HG03060 (cell line): ENCODE data around the gene RALB.
"Not testable (repeated sequence)": the region's sequence is repeated elsewhere in the genome, so short reads cannot be mapped to it uniquely, and the experiment has no call there.

Experiments
- ATAC-seq: cut with Tn5 transposase; IDR thresholded peaks from one replicate; pipeline ENCODE4 v1.9.1; 2021; ENCODE audit warnings: low read depth, moderate number of reproducible peaks; ENCODE audit not compliant: unreplicated experiment

The RALB gene

DNA sequence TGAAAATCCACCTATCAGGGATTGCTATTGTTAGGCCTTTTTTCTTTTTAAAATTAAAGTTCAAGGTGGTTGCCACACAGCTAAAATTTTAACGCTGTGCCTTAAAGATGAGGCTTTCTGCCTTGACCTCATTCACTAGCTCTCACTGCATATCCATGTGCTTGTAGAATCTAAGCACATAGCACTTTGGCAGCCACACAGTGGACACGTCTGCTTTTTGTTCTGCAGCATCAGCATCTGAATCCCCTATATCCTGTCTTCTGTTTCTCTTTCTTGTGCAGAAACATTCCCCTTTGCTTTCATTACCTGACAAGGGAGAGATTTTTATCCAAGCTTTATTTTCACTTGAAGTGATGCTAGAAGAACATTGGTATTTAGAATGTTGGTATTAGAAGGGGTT is 38.1 kb downstream of the RALB start:
- no peak for ATAC-seq

DNA sequence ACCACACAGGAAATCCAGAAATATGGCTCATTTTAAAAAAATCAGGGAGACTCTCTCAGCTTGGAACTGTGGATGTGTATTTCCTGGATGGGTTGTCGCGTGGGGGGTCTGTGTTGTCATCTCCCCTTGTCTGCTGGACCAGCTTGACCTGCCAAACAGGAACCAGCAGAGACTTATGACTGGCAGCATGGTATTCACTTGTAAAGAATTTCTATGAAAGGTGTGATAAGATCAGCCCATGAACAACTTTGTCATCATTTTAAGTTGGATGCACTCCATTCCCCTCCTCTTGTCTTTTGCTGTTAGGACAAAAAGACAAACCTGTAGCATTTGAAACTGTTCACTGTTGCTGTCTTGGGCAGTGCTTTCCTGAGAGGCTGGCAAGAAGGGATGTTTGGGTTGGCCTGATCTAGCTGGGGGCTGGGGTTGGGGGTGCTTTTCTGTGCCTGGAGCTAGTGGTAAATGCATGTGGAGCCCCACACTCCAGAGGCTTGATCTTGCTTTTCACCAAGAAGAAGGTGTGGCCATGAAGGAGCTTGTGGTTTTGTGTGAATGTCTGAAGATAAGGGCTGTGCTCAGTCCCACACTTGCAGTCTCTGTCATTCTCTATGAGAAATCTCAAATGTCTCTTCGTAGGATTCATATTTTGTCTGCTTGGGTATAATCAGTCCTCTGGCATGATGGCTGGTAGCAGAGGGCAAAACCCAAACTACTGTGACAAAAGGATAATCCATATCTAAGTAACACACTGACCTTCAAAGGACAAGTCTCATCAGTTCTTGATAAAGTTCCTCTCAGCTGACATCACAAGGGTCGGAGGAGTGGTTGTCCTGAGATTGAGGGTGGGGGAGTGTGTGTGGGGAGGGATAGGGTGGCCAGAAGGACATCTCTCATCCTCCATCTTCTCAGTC is 39.0 kb downstream of the RALB start:
- ATAC-seq = no peak

DNA sequence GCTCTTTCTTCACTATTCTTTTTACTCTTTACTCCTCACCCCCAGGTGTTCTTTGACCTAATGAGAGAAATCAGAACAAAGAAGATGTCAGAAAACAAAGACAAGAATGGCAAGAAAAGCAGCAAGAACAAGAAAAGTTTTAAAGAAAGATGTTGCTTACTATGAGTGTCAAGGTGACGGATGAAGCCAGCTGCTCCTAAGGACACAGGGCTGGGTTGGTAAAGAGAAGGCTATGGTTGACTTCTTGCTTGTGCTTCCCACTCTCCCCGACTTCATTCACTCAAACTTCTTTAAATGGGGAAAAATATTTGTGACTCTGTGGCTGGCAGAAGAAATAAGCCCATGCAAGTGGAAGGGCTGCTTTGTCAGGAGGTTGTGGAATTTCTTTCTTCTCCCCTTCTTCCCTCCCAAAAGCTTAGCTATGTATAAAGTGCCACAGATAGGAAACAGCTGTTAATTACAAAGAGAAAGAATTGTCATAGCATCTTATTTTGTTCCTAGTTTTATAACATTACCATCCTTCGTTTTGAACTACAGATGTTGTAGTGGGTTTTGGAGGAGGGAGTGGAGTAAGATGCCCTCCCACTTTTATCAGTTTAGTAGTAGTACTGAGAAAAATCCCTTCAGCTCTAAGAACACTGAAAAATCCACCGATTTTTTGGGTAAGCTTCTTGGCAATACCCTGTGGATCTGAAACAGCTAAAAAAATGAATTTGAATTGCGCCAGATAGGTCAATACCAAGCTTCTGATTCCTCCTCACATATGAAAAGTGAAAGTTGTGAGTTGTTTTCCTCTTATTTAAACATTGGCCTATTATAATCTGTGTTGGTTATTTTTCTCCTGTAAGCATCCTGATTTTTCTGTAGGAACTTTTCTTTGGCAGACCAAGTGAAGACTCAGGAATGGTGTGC is 40.7 kb downstream of the RALB start:
- ATAC-seq = no peak

DNA sequence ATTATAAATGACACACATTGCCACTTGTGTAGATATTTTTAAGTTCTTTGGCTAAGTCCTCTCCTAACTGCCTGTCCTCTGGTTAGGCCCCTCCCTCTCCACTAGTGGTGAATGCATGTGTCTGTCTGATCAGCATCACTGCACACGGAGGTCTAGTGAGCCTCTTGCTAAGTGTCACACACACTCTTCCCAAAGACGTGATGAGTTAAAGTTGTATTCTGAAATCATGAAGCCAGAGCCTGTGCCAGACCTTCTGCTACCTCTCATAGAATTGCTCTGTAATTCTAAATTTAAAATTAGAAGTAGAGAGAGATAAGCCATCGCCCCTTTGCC is 41.3 kb downstream of the RALB start:
- ATAC-seq = no peak

DNA sequence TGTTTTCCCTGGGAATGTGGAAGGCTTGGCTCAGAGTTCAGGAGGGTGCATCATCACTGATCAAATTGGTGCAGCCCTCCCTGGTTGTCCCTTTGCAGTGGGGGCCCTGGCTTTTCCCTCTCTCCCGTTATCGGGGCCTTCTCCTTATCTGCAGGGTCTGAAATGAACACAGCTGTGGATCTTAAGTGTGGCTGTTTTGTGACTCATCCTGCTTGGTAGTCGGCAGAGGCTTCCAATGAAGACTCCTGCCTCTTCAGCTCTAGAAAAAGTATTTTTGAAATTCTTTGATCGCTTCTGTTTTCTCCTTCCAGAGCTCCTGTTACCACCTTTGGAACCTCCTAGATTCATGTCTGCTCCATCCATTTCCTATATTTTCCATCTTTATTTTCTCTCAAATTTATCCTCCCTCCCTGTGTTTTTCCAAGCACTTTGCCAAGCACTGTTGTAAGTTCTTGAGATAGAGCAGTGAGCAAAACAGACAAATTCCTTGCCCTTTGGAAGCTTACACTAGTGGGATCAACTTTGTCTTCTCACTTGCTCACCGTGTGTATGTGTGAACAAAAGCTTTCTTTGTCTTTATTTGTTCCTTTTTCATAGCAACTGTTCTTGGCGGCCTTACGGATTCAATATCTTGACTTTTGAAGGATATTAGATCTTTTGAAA is 45.7 kb downstream of the RALB start:
- ATAC-seq = no peak

DNA sequence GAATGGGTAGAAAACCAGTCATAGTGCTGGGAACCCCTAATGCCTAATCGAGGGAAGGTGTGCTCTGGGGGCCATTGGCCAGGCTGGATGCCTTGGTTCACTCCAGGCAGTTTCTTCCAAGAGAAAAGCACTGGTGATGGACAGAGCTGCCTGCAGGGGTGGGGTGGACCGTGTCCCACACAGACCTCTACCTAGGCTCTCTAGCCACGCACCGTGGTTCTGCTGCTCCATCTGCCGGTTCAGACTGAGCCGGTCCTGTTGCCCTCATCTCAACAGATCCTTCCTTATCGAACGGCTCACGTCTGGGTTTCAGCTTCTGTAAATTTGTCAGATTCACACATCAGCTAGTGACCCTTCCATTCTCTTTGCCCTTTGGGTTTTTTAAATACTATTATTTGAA is 46.4 kb downstream of the RALB start:
- no peak for ATAC-seq

DNA sequence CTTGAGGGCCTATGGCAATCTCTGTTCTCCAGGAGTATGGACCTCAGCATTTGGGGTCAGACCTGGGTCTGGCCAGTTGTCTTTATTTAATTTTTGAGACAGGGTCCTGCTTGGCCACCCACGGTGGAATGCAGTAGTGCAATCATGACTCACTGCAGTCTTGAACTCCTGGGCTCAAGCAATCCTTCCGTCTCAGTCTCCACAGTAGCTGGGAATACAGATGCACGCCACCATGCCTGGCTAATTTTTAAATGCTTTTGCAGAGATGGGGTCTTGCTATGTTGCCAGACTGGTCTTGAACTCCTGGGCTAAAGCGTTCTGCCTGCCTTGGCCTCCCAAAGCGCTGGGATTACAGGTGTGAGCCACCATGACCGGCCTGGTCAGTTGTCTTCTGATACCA is 46.9 kb downstream of the RALB start:
- ATAC-seq = no peak

DNA sequence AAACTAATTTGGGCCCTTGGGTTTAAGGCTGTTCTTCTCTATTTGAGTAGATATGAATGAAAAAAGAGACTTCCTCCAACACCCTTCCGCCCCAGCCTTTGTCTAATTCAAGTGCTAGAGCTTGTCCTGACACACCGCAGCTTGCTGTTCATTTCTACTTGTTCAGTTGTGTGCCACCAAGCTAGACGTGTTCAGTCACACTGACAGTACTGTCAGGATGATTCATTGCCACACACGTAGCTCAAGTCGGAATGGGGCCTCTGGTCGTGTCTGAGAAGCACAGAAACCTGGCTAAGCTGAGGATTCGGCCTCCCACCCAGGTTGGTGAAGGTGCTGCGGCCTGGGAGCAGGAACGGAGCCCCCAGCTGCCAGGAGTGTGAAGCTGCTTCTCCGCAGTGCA is 47.7 kb downstream of the RALB start:
- no peak for ATAC-seq

DNA sequence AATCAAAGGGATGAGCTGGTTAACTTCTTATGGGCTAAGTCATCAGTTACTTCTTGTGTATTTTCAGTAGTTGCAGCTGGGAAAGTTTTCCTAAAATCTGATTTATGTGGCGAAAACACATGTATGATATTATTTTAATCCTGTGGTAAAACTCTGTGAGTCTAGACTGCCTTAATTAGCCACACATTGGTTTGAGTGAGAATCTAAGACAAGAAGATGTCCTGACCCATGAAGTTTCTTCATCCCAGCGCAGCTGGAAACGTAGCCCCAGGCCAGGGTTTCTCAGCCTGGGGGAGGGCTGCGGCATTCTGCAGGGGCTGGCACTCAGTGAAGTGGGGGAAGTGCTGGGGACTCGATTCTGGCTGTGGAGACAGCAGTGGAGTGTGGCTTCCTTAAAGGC is 48.6 kb downstream of the RALB start:
- no peak for ATAC-seq

DNA sequence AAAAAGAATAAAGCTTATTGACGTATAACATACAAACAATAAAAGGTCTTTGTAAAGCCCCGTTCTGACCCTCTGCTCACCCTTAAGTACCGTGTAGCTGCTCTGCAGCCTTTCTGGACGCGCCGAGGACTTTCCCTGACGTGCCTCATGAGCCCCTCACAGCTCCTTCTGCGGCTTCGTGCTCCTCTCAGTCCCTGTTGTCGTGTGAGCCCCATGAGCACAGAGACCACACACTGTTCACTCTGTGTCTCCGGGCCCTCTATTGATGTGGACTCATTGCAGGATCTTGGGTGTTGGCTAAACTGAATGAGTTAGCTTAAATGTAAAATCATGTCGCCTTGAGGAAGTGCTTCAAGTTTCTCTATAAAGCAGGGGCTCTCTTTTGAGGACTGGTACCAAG is 49.6 kb downstream of the RALB start:
- no peak for ATAC-seq

DNA sequence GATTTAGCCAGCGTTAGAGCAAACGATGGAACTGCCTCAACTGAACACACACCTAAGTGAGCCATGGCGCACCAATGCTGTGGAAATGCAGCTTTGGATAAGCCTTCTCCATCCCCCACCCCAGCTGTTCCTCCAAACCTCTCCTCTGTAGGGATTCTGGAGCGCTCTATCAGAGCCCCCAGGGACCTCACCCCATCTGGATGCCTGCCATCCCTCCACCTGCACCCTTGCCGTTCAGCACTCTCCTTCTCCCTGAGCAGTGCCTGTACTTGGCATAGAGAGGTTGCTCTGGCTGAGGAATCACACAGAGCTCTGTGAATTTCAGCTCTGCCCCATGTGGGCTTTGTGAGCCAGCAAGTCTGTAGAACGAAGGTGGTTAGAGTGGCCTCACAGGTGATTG is 50.5 kb downstream of the RALB start:
- ATAC-seq = no peak

DNA sequence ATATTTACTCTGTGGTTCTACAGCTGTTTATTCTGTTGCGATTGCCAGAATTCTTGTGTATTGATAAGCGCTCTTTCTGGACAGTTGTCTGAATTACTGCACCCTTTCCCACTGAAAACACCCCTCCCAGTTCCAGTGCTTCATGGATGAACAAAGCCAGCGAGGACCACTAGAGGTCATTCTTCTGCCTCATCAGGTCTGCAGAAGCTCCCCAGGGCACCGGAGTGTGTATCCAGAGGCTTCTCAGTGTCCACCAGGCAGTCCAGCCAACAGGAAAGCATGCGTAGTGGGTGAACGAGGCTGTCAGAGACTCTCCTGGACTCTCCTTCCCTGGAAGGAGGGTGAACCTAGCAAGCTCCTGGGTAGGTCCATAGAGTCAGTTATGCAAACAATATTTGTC is 52.6 kb downstream of the RALB start:
- ATAC-seq = no peak

DNA sequence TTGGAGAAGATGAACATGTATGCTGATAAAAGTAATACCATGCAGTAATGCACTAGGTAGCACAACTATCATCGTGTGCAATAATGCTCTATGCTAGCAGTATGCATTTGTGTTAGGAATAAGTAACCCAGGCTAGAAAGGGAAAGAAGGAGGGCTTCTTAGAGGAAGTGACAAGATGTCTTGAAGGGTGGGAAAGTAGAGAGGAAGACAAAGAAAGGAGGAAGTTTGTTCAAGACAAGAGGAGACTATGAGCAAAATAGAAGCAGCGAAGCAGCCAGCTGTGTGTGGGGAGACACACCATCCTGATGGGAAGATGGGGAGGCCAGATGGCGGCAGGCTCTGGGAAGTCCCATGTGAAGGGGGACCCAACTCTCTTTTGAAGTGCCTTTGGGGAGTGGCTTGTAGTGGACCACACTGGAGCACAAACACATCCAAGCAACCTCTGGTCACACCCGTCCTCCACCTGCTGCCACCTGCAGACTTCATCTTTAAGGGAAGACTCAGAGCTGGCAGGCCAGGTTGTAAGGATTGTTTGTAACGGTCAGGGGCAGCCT is 53.4 kb downstream of the RALB start:
- no peak for ATAC-seq

DNA sequence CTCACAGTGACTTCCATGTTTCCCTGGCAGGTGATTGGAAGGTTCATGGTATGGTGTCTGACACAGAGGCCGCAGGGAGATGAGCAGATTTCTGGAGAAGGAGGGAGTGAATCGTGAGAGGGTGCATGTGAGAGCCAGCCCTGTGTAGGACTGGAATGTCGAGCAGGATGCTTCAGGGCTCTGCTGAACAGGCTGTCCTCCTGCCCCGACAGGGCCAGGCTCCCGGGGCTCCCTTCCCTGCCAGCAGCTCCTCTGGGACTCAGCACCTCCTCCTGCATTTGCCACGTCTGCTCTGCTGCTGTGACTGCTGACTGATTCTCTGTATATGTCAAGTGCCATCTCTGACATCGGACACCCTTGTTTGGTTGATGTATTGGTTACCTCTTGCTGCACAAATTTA is 54.8 kb downstream of the RALB start:
- ATAC-seq = no peak

DNA sequence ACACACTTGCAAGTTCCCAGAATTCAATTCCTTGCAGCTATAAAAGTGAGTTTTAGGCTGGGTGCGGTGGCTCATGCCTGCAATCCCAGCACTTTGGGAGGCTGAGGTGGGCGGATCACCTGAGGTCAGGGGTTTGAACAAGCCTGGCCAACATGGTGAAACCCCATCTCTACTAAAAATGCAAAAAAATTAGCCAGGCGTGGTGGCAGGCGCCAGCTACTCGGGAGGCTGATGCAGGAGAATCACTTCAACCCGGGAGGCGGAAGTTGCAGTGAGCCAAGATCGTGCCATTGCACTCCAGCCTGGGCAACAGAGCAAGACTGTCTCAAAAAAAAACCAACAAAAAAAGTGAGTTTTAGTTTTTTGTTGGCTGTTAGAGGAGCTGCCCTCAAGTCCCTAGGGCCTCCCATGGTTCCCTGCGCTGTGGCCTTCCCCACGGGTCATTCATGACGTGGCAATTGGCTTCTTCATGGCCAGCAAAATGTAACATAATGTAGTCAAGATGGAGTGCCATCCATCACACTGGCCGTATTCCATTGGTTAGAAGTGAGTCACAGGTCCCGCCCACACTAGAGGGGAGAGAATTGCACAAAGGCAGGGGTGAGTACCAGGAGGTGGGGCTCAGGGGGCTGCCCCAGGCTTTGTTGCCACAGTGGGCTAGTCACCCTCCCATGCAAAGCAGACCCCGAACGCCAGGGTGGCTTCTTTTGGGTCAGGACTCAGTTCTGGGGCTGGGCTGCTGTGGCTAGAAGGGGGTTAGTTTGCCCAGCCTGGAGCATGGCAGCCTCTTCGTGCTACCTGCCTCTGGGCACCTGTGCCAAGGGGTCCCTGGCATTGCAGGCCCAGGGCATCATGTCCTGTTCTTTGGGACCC is 55.6 kb downstream of the RALB start:
- peak; percentile 32 for ATAC-seq

DNA sequence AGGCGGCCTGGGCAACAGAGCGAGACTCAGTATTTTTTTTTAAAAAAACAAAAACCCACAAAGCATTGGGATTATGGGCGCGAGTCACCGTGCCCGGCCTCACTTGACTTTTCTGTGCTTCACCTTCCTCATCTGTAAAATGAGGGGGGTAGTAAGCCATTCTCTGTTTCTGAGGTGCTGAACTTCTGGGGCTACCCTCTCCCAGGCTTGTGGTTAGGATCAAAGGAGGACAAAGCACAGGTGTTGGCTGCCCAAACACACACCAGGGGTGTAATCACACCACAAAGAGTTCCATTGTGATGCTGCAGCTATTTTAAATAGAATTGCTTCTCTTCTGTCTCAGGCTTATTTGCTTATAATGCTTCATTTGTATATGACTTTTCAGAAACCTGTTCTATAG is 57.5 kb downstream of the RALB start:
- ATAC-seq = peak; percentile 63

DNA sequence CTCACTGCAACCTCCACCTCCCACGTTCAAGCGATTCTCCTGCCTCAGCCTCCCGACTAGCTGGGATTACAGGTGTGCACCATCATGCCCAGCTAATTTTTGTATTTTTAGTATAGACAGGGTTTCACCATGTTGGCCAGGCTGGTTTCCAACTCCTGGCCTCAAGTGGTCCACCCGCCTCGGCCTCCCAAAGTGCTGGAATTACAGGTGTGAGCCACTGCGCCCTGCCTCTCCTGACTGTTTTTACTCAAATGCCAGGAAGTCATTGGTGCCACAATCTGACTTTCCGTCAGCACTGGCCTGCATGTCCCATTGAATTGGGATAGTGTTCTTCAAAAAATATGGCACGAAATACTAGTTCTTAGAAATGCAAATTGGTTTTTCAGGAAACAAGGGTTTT is 58.2 kb downstream of the RALB start:
- ATAC-seq = not testable (repeated sequence)

DNA sequence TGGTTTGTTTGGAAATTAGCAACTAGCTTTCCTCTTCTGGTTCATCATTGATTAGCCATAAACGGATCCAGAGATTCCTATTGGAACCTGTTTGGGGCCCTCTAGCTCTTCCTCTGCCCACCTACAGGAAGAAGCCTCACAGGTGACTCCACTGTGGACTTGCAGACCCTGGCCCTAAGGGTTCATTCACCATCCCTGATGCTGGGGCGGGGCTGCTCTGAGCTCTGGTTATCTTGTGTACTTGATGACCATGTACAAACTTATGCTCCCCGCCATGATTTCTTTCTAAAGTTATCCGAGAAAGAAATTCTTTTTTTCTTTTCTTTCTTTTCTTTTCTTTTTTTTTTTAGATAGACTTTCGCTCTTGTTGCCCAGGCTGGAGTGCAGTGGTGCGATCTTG is 59.4 kb downstream of the RALB start:
- no peak for ATAC-seq

DNA sequence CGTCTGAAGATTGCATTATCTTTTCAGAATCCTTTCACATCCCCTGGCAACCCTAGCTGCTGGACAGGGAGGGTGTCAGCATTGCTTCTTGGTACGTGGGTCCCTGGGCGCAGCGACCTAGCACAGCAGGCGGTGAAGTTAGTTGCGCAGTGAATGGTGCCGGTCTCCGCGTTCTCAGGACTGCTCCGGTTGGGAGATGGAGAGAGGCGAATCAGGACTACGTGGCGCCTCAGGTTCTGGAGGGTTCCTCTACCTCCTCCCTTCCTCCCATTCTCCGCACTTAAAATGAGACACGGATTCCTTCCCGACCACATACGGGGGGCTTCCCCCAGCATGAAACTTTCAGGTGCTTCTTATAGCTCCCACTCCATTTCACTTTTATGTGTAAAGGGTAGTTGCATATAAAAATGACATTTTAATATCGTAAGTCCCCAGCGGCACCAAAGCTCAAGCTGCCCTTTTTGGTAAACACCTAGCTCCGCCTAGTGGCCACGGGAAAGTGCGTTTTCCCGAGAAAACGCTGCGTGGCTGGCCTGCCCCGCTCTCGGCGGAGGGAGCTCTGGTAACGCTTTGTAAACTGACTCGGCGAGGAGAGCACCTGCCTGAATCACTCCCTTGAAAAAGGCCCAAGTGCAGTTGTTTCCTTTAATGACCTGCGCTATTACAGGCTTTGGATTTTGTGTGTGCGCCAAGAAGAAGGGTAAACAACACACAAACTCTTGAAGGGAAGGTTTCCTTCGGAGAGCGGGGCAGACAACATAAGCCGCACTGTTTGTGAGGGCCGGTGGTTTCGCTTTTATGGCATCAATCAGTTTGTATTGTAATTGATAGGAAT is 60.4 kb downstream of the RALB start:
- no peak for ATAC-seq
